Hippocampal formation (tissue), 2 donors: ENCODE results near the gene PLSCR3.

Experiments
- DNase-seq, 2 donors: peaks; one replicate each; lab custom pipeline; 2025; lab: John Stamatoyannopoulos, UW

Gene PLSCR3

GRCh38 chr17:7394452-7395191, at the start of gene PLSCR3:
Gene PLSCR3, minus strand, starts transcription at chr17:7394525. Its CDS starts 415 bp downstream, at chr17:7394110.
- peak; percentile 71 to 79 for DNase-seq

DNA sequence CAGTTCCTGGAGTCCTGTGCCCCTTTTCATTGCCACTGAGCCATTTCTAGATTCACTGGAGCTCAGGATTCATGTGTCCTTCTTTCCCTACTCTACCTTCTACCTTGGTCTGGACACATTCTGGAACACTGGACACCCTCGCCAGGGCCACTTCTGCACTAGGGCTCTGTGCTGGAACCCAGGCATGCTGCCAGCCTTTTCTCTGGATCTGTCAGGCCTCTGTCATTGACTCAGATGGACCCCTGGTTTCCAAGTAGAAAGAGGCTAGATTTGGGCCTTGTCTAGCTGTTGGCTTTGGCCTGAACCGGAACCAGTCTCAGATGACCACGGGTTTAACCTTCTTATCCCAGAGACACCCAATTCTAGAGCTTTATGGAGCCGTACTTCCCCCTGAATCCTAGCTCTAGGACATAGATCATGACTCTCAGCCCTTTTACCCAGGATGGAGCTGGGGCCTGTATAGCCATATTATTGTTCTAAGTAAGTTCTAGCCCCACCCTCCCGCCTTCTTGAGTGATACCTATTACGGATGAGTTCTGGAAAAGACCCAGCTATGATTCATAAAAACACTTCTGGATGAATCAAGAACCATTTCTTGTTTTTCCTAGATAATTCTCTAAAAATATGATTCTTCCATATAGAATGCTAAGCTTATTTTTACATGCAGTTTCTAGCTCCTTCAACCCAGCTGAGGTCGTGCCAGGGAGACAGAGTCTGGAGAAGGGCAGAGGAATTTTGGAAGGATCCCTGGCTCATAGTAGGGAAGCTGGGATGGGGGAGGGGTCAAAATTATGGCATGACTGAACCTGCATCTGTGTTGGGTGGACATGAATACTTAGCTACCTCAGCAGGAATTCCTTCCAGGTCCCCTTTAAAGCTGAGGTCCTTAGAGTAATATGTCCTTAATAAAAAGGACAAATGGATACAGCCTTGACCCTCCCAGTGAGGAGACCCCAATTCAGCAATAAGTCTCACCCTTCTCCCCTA, 49.5 kb upstream of the PLSCR3 start:
- DNase-seq: no peak

DNA sequence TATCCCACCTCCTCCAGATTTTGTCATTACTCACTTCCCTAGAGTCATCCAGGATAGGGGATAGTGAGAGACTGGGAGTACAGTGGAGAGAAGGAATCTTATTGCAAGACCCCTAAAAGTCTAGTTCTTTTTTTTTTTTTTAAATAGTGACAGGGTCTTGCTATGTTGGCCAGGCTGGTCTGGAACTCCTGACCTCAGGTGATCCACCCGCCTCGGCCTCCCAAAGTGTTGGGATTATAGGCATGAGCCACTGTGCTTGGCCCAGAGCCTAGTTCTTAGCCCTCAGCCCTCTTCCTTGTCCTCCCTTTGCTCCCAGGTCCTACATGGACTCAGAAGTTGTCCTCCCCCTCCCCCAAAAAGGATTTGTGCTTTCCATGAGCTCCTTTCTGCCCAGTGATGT, 47.8 kb upstream of the PLSCR3 start:
- DNase-seq: no peak

DNA sequence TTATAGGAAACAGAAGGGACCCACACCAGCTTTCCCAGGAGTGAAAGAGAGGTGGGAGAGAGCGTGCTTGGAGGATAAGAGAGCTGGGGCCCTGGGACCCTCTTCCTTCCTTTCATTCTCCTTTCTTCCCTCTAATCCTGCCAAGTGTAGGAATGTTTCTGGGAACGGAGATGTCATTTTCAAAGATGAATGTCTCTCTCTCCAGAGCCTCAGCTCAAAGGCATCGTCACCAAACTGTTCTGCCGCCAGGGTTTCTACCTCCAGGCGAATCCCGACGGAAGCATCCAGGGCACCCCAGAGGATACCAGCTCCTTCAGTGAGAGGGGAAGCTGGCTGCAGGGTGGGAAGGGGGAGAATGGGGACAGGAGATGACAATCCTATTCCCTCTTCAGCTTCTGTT, 46.9 kb upstream of the PLSCR3 start:
- DNase-seq: no peak

DNA sequence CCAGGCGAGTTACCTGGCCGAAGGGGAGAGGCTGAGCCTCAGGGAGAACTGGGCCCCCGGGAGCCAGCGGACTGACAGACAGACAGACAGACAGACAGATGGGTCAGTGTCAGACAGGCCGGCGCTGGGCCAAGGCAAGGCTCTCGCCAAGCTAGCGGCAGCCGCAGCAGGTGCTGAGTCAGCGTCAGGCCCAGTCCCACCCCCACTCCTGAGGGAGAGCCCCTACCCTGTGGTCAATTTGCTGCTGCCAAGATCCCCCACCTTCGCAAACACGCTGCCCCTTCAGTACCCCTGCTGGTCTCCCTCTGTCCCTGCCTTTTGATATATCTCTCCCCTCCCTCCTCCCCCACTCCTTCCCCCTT, 46.5 kb upstream of the PLSCR3 start:
- DNase-seq: no peak

DNA sequence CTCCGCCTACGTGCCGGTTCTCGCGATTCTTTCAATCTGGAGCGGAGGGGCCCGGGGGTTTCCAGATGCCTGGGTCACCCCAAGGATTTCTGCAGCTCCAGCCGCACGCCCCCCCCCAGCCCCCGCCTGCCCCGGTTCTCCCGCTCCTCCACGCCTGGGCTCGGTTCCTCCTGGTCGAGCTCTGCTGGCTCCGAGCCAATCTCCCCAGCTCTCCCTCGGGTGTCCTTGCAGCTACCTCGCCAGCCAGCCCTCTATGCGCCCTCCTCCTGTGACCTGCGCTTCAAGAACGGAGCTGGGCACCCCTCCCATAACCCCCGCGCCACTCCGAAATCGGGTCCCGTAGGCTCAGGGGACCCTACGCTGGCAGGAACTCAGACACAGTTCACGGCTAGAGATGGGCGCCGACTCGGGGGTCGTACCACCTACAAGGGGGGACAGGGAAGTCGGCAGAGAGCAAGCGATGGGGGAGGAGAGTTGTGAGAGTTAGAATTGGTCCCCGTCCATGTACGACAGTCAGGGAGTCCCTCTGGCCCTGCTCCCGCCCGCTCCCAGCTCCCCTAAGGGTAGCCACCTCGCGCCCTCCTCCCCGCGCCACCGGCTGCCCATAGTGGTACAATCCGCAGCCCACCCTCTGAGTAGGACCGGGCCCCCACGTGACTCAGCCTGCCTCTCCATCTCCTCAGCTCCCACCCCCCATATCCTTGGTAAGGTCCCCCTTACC, 45.9 kb upstream of the PLSCR3 start:
- peak in 1 of 2 donors; percentile 15 for DNase-seq

DNA sequence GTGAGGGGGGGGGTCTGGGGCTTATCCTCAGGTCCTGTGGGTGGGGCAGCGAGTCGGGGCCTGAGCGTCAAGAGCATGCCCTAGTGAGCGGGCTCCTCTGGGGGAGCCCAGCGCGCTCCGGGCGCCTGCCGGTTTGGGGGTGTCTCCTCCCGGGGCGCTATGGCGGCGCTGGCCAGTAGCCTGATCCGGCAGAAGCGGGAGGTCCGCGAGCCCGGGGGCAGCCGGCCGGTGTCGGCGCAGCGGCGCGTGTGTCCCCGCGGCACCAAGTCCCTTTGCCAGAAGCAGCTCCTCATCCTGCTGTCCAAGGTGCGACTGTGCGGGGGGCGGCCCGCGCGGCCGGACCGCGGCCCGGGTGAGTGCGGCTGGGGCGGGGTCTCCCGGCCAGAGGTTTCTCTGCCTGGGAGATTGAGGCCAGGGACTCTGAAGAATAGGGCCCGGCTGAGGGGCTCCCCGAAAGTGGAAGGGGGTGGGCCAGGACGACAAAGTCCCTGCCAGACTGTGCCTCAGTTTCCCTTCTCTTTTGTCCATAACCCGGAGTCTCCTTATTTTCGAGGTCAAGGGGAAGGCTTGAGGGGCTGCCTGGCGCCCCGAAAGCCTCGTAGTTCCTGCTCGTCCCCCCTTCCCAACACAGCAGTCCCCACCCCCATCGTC, 45.3 kb upstream of the PLSCR3 start, which contains the start of gene FGF11:
FGF11 (plus strand) TSS at position 51 of the 651 bp plus-strand sequence; CDS start at position 160, 109 bp downstream.
- DNase-seq: no peak

- no peak for DNase-seq
These were observed 44.5 kb upstream of the PLSCR3 start for GRCh38 chr17:7438656-7439460.

DNA sequence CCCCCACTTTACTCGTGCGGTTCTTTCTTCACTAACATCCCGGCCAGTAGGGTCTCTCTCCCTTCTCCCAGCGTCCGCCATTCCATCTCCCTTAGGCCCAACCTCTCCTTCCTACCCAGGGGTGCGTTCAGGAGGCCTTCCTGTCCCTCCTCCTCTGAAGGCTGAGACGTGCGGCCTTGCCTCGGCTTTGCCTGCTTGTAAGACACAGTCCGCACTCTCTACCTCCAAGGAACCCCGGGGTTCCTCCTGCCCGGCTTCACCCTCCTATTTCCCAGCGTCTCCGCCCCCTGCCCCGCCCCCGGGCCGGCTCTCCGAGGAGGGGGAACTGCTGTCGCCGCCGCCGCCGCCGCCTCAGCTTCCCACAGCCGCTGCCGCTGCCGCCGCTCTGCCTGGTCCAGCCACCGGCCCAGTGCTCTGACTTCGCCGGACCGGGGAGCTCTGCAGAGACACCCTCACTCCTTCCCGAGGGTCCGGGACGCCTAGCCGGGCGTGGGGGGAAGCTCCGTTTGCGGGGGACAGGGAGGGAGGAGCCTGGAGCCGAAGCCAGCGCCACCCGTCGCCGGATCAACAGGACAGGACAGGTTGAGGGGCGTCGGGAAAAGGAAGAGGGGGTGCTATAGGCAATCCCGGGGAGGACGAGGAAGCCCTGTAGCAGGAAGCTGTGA, 43.8 kb upstream of the PLSCR3 start:
- peak; percentile 17 to 54 for DNase-seq

GRCh38 chr17:7437369-7437863, 43.1 kb upstream of the PLSCR3 start:
- no peak for DNase-seq

DNA sequence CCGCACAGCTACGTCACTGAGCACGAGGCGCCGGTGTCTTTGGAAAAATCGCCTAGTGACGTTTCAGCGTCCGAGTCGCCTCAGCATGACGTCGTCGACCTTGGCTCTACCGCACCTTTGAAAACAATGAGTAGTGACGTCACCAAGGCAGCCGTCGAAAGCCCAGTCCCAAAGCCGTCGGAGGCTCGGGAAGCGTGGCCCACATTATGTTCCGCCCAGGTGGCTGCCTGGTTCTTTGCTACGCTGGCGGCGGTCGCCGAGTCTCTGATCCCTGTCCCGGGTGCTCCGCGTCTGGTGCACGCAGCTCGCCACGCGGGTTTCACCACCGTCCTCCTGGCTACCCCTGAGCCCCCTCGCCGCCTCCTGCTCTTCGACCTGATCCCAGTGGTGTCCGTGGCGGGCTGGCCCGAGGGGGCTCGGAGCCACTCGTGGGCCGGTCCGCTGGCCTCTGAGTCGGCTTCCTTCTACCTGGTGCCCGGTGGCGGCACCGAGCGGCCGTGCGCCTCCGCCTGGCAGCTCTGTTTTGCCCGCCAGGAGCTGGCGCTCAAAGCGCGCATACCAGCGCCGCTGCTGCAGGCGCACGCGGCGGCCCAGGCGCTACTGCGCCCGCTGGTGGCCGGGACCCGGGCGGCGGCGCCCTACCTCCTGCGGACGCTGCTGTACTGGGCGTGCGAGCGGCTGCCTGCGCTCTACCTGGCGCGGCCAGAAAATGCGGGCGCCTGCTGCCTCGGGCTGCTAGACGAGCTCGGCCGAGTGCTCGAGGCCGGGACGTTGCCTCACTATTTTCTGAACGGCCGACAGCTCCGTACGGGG, 42.4 kb upstream of the PLSCR3 start:
- peak; percentile 44 to 53 for DNase-seq

DNA sequence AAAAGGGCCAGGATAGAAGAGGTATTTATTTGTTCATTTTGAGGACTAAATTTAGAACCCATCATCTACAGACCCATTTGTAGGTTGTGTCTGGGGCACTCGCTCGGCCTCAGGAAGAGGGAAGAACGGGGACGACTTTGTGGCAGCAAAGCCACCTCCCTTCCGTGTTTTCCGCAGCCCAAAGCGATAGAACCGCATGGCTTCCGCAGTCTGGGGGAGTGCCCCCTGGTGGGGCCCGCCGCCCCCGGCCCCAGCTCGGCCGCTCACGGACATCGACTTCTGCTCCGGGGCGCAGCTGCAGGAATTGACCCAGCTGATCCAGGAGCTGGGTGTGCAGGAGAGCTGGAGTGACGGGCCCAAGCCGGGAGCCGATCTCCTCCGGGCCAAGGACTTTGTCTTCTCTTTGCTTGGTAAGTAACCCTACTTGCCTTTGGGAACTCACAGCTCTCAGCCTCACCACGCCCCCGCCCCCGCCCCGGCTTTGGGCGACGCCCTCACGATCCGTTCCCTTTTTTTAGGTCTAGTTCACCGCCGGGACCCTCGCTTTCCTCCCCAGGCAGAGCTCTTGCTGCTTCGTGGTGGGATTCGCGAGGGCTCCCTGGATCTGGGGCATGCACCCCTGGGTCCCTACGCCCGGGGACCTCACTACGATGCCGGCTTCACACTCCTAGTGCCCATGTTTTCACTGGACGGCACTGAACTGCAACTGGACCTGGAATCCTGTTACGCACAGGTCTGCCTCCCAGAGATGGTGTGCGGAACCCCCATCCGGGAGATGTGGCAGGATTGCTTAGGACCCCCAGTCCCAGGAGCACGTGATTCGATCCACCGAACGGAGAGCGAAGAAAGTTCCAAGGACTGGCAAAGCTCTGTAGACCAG, 41.6 kb upstream of the PLSCR3 start:
- DNase-seq: peak in 1 of 2 donors; percentile 23

GRCh38 chr17:7432296-7432695, 38.0 kb upstream of the PLSCR3 start:
- no peak for DNase-seq

DNA sequence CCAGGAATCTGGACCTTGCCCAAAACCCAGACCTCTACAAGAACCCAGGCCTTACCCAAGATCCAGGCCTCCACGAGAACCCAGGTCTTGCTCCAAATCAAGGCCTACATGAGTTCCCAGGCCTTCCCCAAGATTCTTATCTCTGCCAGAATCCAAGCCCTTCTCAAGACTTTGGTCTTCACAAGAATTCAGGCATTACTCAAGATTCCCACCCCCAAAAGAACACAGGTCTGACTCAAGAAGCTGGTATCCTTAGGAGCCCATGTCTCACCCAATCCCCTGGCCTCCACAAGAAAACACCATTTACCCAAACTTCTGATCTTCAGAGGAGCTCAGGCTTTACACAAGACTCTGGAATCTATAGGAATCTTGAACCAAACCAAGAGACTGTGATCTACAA, 36.9 kb upstream of the PLSCR3 start:
- DNase-seq: no peak

DNA sequence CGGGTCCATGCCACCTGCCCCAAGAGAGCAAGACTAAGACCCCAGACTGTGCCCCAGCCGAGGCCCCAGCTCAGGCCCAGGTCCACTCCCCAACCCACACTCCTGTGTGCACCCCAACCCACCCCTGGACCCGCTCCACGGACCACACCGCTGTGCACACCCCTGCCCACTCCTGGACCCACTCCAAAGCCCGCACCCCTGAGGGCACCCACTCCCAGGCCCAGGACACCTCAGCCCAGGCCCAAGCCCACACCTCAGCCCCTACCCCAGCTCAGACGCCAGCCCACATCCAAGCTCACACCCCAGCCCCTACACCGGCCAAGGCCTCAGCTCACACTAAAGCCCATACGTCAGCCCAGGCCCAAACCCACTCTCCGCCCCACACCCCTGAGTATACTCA, 35.4 kb upstream of the PLSCR3 start:
- DNase-seq: no peak

DNA sequence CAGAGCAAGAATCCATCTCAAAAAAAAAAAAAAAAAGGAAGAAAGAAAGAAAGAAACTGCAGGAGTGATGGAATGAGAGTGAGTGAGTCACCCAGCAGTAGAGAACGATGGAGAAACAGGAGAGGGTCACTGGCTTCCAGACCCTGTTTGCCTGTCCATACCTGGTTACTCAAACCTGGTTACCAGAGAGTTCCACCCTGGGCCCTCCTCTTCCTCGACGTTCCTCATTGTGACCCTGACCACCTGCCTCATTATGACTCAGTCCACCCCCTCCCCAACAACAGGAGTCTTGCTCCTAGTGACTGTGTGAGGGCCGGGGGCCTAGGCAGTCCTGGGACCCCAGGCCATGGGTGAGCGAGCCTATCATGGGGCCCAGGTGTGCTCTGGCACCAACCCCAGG, 34.2 kb upstream of the PLSCR3 start, which contains the start of gene SPEM3:
SPEM3 (plus strand) TSS at position 301 of the 400 bp plus-strand sequence; CDS start at position 347, 46 bp downstream.
- no peak for DNase-seq

DNA sequence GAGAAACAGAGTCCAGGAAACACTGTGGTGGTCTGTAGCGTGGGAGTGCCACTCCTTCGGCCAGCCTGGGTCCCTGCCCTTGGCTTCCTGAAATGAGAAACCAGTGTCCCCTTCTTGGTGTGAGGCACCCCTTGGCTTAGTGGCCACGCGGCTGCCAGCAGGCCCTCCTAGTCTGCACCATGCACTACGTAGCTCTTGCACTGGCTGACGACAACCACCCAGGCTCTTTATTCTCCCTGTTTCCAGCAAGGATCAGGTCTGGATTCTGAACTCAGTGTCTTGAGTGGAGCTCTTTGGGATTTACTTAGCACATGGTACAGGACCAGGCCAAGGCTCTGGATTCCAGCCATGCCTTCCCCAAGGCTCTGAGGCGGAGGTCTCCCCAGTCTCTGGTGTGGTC, 33.2 kb upstream of the PLSCR3 start:
- no peak for DNase-seq

- DNase-seq: no peak
These were observed 32.7 kb upstream of the PLSCR3 start for GRCh38 chr17:7426896-7427489.
